ENCODE results near the gene EEF1B2.
"Not testable (repeated sequence)": the region's sequence is repeated elsewhere in the genome, so short reads cannot be mapped to it uniquely, and the experiment has no call there.

The EEF1B2 gene

GRCh38 chr2:206159346-206160124, at the start of gene EEF1B2, which contains the start of gene NDUFS1:
Gene EEF1B2, plus strand, starts transcription at chr2:206159895. Its CDS starts 85 bp downstream, at chr2:206159980.
Gene NDUFS1, minus strand, starts transcription at chr2:206159444. Its CDS starts 5,766 bp downstream, at chr2:206153678.
- peak; percentile 93 to 96 (median 95) for DNase-seq (ENCODE audit: low read depth in 2 of 3, low spot score in 1 of 3)

GRCh38 chr2:206112108-206112507, 47.6 kb upstream of the EEF1B2 start:
- DNase-seq (ENCODE audit: low read depth in 2 of 3, low spot score in 1 of 3): no peak

- no peak for DNase-seq (ENCODE audit: low read depth in 2 of 3, low spot score in 1 of 3)
These were observed 46.7 kb upstream of the EEF1B2 start for GRCh38 chr2:206112846-206113547.

GRCh38 chr2:206115026-206115578, 44.6 kb upstream of the EEF1B2 start:
- DNase-seq (ENCODE audit: low read depth in 2 of 3, low spot score in 1 of 3): no peak

- DNase-seq (ENCODE audit: low read depth in 2 of 3, low spot score in 1 of 3): no peak
These were observed 43.4 kb upstream of the EEF1B2 start for GRCh38 chr2:206116278-206116677.

GRCh38 chr2:206122569-206122968, 37.1 kb upstream of the EEF1B2 start:
- not testable (repeated sequence) for DNase-seq (ENCODE audit: low read depth in 2 of 3, low spot score in 1 of 3)

- no peak for DNase-seq (ENCODE audit: low read depth in 2 of 3, low spot score in 1 of 3)
These were observed 33.8 kb upstream of the EEF1B2 start for GRCh38 chr2:206125901-206126300.

- DNase-seq (ENCODE audit: low read depth in 2 of 3, low spot score in 1 of 3): no peak
These were observed 32.0 kb upstream of the EEF1B2 start for GRCh38 chr2:206127656-206128055.

- DNase-seq (ENCODE audit: low read depth in 2 of 3, low spot score in 1 of 3): no peak
These were observed 16.2 kb upstream of the EEF1B2 start for GRCh38 chr2:206143451-206143850.

- DNase-seq (ENCODE audit: low read depth in 2 of 3, low spot score in 1 of 3): no peak
These were observed 15.3 kb upstream of the EEF1B2 start for GRCh38 chr2:206144383-206144782.

- no peak for DNase-seq (ENCODE audit: low read depth in 2 of 3, low spot score in 1 of 3)
These were observed 14.0 kb upstream of the EEF1B2 start for GRCh38 chr2:206145665-206146064.

GRCh38 chr2:206149330-206149729, 10.4 kb upstream of the EEF1B2 start:
- no peak for DNase-seq (ENCODE audit: low read depth in 2 of 3, low spot score in 1 of 3)

GRCh38 chr2:206150168-206150567, 9.5 kb upstream of the EEF1B2 start:
- DNase-seq (ENCODE audit: low read depth in 2 of 3, low spot score in 1 of 3): no peak

GRCh38 chr2:206150631-206151030, 9.1 kb upstream of the EEF1B2 start:
- DNase-seq (ENCODE audit: low read depth in 2 of 3, low spot score in 1 of 3): no peak

GRCh38 chr2:206154197-206154596, 5.5 kb upstream of the EEF1B2 start:
- no peak for DNase-seq (ENCODE audit: low read depth in 2 of 3, low spot score in 1 of 3)

GRCh38 chr2:206157014-206157413, 2.7 kb upstream of the EEF1B2 start:
- not testable (repeated sequence) for DNase-seq (ENCODE audit: low read depth in 2 of 3, low spot score in 1 of 3)

GRCh38 chr2:206158563-206159345, 941 bp upstream of the EEF1B2 start:
- no peak for DNase-seq (ENCODE audit: low read depth in 2 of 3, low spot score in 1 of 3)

GRCh38 chr2:206160125-206160806, 571 bp downstream of the EEF1B2 start:
- peak in 1 of 3 donors; percentile 65 for DNase-seq (ENCODE audit: low read depth in 2 of 3, low spot score in 1 of 3)

GRCh38 chr2:206160807-206161179, 1.1 kb downstream of the EEF1B2 start:
- DNase-seq (ENCODE audit: low read depth in 2 of 3, low spot score in 1 of 3): no peak

- DNase-seq (ENCODE audit: low read depth in 2 of 3, low spot score in 1 of 3): not testable (repeated sequence)
These were observed 2.7 kb downstream of the EEF1B2 start for GRCh38 chr2:206162401-206162800.
